HG03025 (cell line): ENCODE measurements around the gene CRYBG2.
"Not testable (repeated sequence)": the region's sequence is repeated elsewhere in the genome, so short reads cannot be mapped to it uniquely, and the experiment has no call there.

Source experiments
- ATAC-seq: cut with Tn5 transposase; IDR thresholded peaks from one replicate; pipeline ENCODE4 v1.9.1; 2021; ENCODE audit warnings: mild to moderate bottlenecking, moderate library complexity; ENCODE audit not compliant: unreplicated experiment, low FRiP score

CRYBG2 gene

DNA sequence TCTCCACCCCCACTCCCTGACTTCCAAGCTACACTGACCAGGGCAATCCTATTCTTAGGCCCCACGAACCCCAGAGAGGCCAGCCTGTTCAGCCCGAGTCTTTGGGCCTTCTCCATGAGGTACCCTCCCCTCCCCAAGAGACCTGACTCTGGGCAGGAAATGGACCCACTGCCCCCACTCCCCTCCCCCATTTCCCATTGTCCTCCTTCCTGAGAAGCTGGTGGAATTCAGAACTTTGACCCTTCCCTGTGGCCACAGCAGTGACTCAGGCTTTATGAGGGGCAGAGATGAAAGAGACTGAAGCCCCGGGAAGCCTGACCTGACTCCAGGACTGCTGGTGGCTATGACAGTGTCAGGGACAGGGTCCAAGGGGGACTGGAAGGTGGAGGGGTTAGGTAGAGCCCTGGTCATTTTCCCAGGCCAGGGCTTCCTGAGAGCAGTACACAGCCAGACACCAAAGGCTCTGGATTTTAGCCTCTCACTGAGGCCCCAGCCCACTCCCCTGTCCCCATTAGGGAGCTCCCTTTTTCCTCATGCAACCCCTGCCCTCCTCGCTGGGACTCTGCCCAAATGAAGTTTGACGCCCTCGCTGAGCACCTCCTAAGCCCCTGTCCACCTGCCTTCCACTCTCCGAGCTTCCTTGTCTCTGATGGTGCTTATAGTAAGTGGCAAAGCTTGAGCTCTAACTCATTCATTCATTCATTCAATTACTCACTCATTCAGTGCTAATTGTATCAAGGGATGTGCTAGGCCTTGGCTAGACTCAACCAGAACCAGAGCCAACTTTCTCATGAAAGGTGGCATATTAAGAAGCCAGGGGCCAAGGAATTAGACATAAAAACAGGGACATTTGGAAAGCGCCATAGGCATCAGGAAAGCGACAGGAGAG, 3.0 kb downstream of the CRYBG2 start:
- ATAC-seq: no peak

DNA sequence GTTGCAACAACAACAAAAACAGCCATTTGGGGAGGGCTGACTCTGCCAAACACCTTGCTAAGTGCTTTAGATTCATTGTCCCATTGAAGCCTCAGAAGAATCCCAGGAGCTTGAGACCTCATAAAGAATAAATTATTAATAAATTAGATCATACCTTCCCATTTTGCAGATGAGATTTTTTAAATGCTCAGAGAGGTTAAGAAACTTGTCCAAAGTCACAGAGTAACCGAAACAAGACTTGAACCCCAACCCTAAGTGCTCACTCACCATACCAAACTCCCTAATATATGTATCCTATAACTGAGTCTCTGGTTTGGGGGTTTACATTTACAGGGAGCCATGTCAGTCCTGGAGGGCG, 3.6 kb downstream of the CRYBG2 start:
- ATAC-seq: no peak

DNA sequence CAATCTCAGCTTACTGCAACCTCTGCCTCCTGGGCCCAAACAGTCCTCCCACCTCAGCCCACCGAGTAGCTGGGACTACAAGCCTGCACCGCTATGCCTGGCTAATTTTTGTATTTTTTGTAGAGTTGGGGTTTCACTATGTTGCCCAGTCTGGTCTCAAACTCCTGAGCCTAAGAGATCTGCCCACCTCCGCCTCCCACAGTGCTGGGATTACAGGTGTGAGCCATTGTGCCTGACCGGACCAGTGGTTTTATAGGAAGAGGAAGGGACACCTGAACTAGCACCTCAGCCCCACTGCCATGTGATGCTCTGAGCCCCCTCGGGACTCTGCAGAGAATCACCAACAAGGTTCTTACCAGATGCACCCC, 4.1 kb downstream of the CRYBG2 start:
- ATAC-seq: no peak

DNA sequence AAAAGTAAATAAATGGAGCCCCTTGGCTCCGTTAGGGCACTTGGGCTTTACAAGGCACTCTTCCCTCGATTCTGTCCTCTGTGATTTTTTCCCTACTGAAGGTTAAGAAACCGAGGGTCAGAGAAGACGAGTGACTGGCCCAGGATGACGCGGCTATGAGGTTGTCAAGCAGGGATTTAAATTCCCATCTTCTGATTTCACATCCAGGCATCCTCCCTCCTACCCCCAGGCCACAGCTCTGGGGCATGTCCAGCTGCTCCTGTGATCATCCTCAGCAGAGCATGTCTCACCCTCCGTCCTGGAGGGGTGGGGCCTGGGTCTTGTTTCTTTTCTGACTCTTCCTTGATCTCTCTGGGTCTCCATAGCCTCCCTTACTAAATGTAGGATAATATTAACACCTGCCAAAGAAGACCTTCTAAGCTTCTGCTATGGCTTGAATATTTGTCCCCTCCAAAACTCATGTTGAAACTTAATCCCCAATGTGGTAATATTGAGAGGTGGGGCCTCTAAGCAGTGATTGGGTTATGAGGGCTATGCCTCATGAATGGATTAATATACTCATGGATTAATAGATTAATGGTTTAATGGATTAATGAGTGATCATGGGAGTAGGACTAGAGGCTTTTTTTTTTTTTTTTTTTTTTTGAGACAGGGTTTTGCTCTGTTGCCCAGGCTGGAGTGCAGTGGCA, 4.6 kb downstream of the CRYBG2 start:
- ATAC-seq: no peak

DNA sequence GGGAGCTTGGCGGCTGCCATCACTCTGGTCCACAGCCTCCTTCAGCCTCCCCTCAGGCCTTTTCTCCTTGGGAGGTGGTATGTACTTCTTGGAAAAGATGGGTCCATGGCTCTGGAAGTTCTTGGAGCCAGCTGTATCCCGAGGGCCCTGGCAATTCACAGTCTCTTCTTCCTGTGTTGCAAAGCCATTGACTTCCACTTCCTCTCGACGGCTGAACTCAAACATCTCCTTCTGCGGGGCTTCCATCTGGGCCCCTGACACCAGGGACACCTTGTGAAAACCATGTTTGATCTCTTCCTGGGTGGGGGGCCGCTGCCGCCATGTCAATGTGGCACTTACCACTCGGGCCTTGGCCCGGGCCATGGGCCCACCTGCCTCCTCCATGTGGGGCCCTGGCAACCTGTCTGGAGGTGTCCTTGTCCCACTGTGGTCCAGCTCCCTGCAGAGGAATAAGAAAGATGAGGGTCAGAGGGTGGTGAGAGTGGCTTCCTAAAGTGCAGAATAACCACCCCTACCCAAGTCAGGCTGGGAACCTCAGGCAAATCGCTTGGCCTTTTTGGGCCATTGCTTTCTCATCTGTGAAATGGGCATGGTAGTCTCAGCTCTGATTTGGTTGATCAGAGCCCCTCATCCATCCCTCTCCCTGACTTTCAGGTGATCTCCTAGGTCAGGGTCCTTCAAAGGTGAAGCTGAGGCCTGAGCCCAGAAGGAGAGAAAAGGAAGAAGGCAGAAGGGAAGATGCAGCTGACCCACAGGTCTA, 7.5 kb downstream of the CRYBG2 start:
- ATAC-seq: no peak

DNA sequence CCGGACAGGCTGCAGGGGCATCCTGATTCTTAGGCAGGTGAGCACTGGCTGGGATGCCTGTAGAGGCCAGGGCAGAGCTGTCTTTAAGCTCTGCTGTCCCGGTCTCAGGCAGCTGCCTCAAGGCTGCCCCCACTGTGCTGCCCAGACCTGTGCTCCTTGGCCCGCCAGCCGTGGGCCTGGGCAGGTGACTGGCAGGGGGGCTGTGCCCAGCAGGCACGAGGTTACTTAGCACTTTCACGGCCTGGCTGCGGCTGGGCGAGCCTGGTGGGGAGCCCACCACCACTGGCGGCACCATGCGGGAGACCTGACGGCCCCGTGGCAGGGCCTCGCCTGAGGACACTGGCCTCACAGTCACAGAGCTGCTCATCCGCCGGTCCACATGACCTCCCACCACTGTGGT, 8.2 kb downstream of the CRYBG2 start:
- ATAC-seq: no peak

DNA sequence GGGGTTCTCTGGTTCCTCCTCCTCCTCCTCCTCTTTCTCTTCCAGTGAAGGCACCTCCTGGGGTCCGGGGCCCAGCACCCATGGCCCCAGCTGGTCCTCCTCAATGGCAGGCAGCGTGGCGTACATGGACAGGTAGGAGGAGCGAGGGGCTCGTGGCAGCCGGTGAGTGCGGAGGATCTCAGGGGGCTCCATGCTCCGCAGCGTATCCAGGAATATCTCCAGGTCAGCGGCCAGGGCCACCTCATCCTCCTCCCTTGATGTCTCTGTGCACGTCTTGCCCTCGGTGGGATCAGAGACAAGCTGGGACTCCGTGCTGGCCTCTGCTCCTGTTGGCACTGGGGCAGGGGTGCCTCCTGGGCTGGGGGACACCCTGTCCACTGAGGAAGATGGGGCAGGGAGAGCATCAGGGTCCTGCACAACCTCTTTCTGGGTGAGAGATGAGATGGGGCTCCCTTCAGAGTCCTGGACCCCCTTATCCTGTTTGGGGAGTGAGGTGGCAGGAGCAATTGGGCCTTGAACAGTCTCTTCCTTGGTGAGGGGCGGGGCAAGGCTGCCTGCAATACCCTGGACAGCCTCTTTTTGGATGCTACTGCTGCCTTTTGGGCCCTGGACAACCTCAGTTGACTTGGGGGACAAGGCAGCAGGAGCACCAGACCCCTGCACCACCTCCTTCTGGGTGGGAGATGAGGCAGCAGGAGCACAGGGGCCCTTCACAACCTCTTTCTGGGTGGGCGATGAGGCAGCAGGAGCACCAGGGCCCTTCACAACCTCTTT, 9.6 kb downstream of the CRYBG2 start:
- ATAC-seq: no peak

DNA sequence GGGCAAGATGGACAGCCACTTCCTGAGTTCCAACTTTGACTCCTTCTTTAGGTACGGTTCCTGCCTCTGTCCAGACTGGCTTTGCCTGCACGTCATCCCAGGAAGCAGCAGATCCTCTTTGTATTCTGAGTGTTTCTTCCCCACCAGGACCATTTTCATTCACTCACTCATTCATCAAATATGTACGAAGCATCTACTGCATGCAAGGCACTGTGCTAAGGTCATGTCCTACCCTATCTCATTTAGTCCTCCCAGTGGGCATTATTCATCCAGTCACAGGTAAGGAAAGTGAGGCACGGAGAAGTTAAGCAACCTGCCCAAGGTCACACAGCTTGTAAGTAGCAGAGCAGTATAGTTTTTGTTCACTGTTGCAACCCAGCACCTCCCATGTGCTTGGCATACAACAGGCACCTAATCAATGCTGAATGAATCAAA, 13.9 kb downstream of the CRYBG2 start:
- ATAC-seq: no peak

DNA sequence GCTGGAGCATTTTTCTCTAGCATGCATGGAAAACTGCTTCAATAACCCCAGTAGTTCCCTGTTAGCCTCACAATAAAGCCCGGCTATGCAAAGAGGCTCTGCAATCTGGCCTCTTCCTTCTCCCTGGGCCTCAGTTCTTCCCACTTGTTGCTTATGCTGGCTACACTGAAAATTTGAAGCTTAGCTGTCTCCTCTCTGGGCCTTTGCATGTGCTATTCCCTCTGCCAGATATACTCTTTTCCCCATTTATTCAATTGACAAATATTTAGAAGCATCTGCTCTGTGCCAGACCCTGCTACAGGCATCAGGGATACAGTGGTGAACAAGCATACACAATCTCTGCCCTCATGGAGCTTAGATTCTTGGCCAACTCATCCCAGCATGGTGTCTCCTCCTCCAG, 15.3 kb downstream of the CRYBG2 start:
- ATAC-seq: no peak

DNA sequence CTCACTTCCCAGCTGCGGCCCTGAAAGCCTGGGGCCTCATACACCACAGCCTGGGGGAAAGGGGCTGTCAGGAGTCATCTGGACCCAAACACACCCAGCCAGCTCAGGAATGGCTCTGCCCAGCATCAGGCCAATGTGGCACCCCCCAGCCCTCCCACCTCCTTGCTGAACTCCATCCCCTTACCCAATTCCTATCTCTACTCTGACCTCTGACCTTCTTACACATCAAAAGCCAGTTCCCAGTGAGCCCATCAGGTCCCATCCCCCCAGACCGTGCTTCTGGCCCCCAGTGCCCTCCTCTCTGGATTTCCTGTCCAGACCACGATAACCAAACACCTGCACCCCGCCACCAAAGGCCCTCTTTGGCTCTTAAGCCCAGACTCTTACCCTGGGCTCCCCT, 16.3 kb downstream of the CRYBG2 start:
- ATAC-seq: no peak

DNA sequence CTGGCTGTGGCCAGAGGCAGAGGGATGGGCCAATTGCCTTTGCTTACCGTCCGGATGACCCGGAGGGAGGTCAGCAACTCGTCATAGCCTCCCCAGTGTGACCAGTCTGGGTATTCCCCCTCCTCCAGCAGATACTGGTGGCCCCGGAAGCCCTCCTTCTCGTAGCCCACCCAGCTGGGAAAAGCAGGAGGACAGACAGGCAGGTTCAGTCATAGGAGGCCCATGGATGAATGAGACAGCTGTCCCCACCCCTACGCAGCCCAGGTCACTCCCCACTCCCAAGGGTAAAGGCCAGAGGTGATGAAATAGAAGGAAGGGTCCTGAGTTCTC, 16.8 kb downstream of the CRYBG2 start:
- no peak for ATAC-seq

DNA sequence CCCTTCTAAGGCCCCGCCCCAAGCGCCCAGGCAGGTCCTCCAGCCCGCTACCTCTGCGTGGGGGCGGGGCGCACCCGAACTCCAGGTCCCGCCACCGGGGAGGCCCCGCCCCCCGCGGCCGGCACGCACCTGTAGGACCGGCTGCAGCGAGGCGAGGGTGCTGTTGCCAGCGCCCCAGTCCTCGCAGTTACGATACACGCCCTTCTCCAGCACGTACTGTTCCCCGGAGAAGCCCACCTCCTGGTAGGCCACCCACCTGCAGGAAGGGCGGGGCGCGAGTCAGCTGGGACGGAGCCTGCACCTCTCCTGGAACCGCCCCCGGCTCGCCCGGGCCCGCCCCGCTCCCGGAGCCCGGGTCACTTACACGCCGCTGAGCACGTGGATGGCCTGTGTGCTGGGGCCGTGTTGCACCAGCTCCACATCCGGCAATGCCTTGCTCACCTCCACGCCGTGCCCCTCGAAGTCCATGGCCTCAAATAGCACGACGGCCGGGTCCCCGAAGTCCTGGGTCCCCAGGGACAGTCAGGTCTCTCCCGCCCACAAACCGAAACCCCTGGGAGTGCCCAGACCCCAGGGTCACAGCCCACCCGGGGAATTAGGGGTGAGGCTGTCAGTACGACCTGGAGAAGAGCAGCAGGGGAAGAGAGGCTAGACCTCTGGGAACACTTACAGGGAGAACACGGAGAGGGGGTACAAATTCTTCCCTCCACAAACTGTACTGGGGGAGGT, 17.3 kb downstream of the CRYBG2 start:
- ATAC-seq: no peak

DNA sequence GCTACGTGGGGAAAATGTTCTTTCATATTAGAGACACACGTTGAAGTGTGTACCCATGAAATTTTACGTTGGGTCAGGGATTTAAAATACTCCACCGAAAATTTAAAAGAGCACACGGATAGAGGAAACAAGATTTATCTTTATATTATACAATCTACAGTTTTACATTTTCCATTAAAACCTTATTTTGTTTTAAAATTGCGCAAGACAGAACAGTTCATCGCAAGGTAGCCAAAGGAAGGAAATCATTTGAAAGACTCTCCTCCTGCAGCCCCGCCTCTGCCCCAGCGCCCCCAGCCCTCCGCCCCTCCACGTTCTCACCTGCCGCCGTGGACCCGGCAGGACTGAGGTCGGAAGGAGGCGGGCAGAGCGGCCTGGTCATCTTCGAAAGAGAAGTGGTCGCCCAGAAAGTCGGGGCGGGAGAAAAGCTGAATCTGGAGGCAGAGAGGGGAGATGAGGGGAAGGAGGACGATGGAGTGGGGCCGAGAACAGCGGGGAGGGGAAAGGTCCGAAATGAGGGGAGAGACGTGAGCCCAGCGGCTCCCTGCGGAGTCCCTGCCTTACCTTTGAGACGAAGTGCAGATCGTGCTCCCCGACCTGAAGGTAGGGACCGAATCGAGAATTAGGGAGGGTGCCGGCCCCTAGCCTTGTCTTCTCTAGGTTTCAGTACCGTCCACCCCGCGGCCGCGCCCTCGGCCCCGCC, 18.0 kb downstream of the CRYBG2 start:
- no peak for ATAC-seq

DNA sequence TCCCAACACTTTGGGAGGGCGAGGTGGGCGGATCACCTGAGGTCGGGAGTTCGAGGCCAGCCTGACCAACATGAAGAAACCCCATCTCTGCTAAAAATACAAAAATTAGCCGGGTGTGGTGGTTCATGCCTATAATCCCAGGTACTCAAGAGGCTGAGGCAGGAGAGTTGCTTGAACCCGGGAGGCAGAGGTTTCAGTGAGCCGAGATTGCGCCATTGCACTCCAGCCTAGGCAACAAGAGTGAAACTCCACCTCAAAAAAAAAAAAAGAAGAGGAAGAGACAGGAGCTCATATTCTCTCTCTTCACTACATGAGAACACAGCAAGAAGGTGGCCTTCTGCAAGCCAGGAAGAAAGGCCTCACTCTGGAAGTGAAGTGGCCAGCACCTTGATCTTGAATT, 20.6 kb downstream of the CRYBG2 start:
- not testable (repeated sequence) for ATAC-seq

DNA sequence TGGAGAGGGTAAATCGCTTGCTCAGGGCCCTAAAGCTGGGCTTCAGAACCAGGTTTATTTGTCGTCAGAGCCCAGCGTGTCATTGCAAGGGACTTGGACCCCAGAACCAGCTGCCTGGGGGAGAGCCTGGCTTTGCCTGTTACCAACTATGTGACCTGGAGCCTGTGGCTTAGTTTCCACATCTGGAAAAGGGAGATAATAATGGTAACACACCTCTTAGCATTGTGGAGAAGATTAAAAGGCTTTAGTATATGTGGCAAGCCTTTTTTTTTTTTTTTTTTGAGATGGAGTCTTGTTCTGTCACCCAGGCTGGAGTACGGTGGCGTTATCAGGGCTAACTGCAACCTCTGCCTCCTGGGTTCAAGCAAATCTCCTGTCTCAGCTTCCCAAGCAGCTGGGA, 23.7 kb downstream of the CRYBG2 start:
- no peak for ATAC-seq

DNA sequence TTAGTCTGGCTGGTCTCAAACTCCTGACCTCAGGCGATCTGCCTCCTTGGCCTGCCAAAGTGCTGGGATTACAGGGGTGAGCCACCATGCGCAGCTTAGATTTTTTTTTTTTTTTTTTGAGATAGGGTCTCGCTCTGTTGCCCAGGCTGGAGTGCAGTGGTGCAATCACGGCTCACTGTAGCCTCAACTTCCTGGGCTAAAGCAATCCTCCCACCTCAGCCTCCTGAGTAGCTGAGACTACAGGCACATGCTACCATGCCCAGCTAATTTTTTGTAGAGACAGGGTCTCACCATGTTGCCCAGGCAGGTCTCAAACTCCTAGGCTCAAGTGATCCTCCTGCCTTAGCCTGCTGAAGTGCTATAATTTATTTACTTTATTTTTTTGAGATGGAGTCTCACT, 24.6 kb downstream of the CRYBG2 start:
- ATAC-seq: not testable (repeated sequence)

DNA sequence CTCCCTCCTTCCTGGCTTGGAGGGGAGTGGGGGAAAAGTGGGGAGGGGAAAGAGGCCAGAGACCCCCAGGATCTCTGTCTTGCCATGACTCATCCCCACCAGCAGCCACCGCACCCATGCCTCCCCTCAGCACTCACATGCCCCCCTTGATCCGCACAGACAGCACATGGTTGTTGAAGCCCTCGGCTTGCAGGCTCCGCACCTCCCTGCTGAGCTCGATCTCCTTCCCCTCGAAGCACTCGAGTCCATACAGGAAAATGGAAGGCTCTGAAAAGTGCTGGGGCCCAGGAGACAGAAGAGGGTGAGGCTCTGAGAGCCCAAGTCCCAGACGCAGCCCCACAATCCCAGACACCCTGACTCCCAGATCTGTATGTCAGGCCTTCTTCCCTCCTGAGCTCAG, 25.3 kb downstream of the CRYBG2 start:
- no peak for ATAC-seq

DNA sequence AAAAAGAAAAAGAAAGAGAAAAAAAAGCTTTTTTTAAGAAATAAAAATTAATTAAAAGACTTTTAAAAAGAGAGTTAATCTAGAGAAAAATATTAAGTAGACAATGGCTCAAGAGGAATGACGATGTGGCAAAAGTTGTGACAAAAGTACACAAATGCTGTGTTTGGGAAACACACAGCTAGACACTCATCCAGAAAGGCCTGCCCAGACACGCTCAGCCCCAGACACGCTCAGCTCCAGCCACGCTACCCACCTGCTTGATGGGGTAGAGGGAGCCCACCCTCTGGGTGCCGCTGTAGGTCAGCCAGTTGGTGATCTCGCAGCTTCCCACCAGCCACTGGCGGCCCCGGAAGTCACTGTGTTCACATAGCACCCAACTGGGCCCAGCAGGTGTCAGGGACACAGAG, 26.0 kb downstream of the CRYBG2 start:
- ATAC-seq: no peak

DNA sequence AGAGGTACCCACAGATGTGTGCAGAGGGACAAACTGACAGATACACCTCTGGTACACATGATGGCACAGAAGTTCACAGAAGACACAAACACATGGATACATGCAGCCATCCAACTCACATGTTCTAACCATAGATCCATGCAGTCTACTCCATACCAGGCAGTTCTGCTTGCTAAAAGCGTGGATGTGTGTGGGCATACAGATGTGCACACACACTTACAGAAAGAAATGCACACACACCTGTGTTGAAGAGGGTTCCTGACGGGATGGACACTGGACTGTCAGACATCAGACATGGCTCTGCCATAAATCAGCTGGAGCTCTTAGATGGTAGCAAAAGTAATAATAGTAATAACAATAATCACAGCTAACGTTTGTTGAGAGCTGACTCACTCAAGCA, 29.4 kb downstream of the CRYBG2 start:
- no peak for ATAC-seq

DNA sequence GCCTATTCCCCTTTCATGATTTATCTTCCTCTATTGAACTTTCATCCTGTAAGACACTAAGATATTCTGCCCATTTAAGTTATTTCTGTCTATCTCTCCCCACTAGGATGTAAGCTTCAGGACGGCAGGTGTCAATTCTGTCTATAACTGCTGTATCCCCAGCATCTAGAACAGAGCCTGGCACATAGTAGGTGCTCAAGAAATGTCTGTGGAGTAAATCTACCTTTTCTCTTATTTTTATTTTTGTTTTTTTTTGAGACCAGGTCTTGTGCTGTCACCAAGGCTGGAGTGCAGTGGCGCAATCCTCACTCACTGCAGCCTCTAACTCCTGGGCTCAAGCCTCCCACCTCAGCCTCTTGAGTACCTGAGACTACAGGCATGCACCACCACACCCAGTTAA, 30.5 kb downstream of the CRYBG2 start:
- no peak for ATAC-seq
